Tibial nerve (tissue), 4 donors: ENCODE measurements around the gene NISCH. TPM values are rescaled to one million over a fixed set of nuclear protein-coding genes. Genes with fewer than 3 reads are reported as not detected.

Source experiments
- DNase-seq, 2 donors: peaks; one replicate each; pipeline ENCODE4 v3.0.0-alpha.2; 2019; ENCODE audit warnings: low spot score in 2 of 2
- H3K27ac ChIP-seq, 4 donors: fragments of 200-600 bp; sonication (generic) in 3 of 4; one replicate each; pipeline ENCODE4 v1.5.1; 2017 to 2019; ENCODE audit warnings: mild to moderate bottlenecking in 1 of 4
- H3K27me3 ChIP-seq, 2 donors: fragments of 200-600 bp; sonication (generic) in 1 of 2; one replicate each; pipeline versions ENCODE4 v1.5.1 to v1.6.0; 2017 to 2019
- H3K36me3 ChIP-seq, 3 donors: fragments of 200-600 bp; sonication (generic); one replicate each; pipeline ENCODE4 v1.5.1; 2018 to 2019
- H3K4me1 ChIP-seq, 4 donors: fragments of 200-600 bp; sonication (generic) in 3 of 4; one replicate each; pipeline ENCODE4 v1.5.1; 2017 to 2019
- H3K4me3 ChIP-seq, 4 donors: fragments of 200-600 bp; sonication (generic) in 3 of 4; one replicate each; pipeline ENCODE4 v1.5.1; 2017 to 2019; ENCODE audit warnings: mild to moderate bottlenecking in 1 of 4, moderate library complexity in 1 of 4
- H3K9me3 ChIP-seq, 4 donors: fragments of 200-600 bp; sonication (generic) in 3 of 4; one replicate each; pipeline ENCODE4 v1.5.1; 2017 to 2019
- EP300 ChIP-seq, 2 donors: sonication (generic); formaldehyde crosslinking; IDR thresholded peaks; one replicate each; pipeline ENCODE4 v1.6.1; 2017; ENCODE audit warnings: antibody characterized with exemption in 2 of 2, mild to moderate bottlenecking in 1 of 2
- POLR2A ChIP-seq, 2 donors: fragments of 450-650 bp; IDR thresholded peaks; one replicate each; pipeline ENCODE4 v1.6.1; 2017; ENCODE audit warnings: antibody characterized with exemption in 2 of 2, mild to moderate bottlenecking in 2 of 2, moderate library complexity in 2 of 2
- WGBS, 2 donors: methylation state at CpG; one replicate each; pipeline ENCODE4 v1.1.5; 2018; 5-methylcytosine and 5-hydroxymethylcytosine counted together
- total RNA-seq, 4 donors: library from RNA; depleted of rRNA; stranded (reverse); fragments of >200 nt; gene quantifications; one replicate each; pipeline ENCODE4 v1.1.0, GENCODE V29; 2016
- TF ChIP-seq, protein P1 (sequence below), 5 experiments: fragments of 200-600 bp in 3 of 5; fragments of 450-650 bp in 2 of 5; sonication (generic) in 3 of 5; IDR thresholded peaks; one replicate each; pipeline ENCODE4 v1.5.1; 2016 to 2019; ENCODE audit warnings: antibody characterized with exemption in 5 of 5, mild to moderate bottlenecking in 3 of 5, moderate library complexity in 2 of 5

NISCH gene
- total RNA-seq, 4 donors from 2014 or later, result 192 to 305 (median 232) TPM

DNA sequence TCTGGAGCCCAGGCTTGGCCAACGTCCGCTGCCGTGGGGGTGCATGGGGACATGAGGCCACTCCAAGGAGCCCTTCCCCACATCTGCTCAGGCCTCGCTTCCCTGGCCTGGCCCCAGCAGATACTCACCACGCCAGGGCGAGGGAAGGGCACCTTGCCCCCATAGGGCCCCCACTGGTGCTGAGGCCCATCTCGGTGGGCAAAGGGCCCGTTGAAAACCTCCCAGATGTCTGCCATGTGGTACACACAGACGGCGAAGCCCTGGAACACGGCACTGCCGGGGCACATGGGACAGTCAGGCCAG is 15.2 kb upstream of the NISCH start:
- TF ChIP-seq POLR2A (IDR thresholded peaks at IDR 0.05), result no peak
- no peak for TF ChIP-seq EP300 (IDR thresholded peaks at IDR 0.05)
- TF ChIP-seq, protein P1, sequence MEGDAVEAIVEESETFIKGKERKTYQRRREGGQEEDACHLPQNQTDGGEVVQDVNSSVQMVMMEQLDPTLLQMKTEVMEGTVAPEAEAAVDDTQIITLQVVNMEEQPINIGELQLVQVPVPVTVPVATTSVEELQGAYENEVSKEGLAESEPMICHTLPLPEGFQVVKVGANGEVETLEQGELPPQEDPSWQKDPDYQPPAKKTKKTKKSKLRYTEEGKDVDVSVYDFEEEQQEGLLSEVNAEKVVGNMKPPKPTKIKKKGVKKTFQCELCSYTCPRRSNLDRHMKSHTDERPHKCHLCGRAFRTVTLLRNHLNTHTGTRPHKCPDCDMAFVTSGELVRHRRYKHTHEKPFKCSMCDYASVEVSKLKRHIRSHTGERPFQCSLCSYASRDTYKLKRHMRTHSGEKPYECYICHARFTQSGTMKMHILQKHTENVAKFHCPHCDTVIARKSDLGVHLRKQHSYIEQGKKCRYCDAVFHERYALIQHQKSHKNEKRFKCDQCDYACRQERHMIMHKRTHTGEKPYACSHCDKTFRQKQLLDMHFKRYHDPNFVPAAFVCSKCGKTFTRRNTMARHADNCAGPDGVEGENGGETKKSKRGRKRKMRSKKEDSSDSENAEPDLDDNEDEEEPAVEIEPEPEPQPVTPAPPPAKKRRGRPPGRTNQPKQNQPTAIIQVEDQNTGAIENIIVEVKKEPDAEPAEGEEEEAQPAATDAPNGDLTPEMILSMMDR (IDR thresholded peaks at IDR 0.05), result no peak
- no peaks in the 10 kb centered on the region for H3K9me3 ChIP-seq
- 84 to 85% methylated on average over 10 to 12 of the region's 12 CpGs for WGBS, 2 donors
- peaks cover 0 to 35% (median 0%) of the 10 kb centered on the region in 3 donors for H3K36me3 ChIP-seq
- H3K4me1 ChIP-seq, result peaks cover 0 to 42% (median 8%) of the 10 kb centered on the region in 4 donors
- H3K27ac ChIP-seq, result peak overlapping the region in 1 of 4 donors; percentile 69
- H3K4me3 ChIP-seq, result no peak overlapping the region
- DNase-seq, result no peak
- H3K27me3 ChIP-seq, result no peaks in the 10 kb centered on the region

DNA sequence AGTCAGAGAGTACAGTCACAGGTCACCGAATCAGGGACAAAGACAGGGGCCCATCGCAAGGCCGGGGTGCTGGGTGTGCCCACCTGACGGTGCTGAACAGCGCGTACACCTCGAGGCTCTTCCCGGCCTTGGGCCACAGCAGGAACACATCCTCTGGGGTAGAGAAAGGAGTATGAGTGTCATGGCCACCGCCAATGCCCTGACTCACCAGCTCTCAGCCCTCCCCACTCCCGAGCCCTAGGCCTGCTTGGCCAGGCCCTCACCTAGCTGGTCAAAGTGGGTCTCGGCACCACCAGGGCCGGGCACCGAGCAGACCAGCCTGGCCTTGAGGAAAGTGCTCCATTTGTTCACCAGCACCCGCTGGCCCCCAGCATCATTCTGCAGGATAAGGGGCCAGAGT is 14.7 kb upstream of the NISCH start:
- peak overlapping the region in 1 of 4 donors; percentile 69 for H3K27ac ChIP-seq
- peaks cover 0 to 40% (median 9%) of the 10 kb centered on the region in 4 donors for H3K4me1 ChIP-seq
- 89 to 95% methylated on average over 10 to 13 of the region's 14 CpGs for WGBS, 2 donors
- H3K36me3 ChIP-seq, result peaks cover 0 to 35% (median 0%) of the 10 kb centered on the region in 3 donors
- H3K4me3 ChIP-seq, result no peak overlapping the region
- TF ChIP-seq POLR2A (IDR thresholded peaks at IDR 0.05), result no peak
- TF ChIP-seq EP300 (IDR thresholded peaks at IDR 0.05), result no peak
- TF ChIP-seq, protein P1 (IDR thresholded peaks at IDR 0.05), result no peak
- no peaks in the 10 kb centered on the region for H3K9me3 ChIP-seq
- no peak for DNase-seq
- no peaks in the 10 kb centered on the region for H3K27me3 ChIP-seq

DNA sequence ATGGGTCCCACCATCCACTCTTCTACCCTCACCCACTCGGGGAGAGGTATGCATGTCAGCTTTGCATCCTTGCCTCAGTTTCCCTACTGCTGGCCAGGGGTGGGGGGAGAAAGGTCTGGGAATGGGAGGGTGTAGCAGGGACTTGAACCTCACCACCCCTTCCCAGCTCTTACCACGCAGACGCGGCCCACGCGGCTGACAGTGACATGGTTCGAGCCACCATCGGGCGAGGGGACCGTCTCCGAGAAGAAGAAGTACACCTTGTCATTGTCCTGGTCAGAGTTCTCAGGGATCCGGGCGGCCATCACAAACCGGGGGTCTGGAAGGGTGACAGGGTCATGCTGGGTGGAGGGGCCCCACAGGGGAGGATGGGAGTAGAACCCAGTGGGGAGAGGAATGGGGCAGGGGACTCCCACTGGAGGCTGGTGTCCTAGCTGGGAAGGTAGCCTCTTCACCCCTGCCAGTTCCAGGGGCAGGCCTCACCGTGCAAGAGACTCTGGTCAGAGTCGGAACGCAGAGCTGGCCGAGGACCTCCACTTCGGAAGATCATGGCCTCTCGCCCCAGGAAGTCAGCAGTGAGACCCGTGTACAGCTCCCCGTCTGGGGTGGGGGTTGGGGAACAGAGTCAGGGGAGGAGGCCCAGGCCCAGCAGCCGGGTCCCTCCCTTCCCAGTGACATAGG is 14.2 kb upstream of the NISCH start:
- peak overlapping the region in 2 of 4 donors; percentile 10 to 69 for H3K27ac ChIP-seq
- TF ChIP-seq POLR2A (IDR thresholded peaks at IDR 0.05) (no peak), EP300 (IDR thresholded peaks at IDR 0.05) (no peak)
- TF ChIP-seq, protein P1 (IDR thresholded peaks at IDR 0.05), result no peak
- peaks cover 0 to 35% (median 0%) of the 10 kb centered on the region in 3 donors for H3K36me3 ChIP-seq
- H3K4me3 ChIP-seq, result no peak overlapping the region
- H3K9me3 ChIP-seq, result no peaks in the 10 kb centered on the region
- H3K4me1 ChIP-seq, result peaks cover 0 to 37% (median 9%) of the 10 kb centered on the region in 4 donors
- 80 to 83% methylated on average over 19 to 21 of the region's 23 CpGs for WGBS, 2 donors
- DNase-seq, result no peak
- H3K27me3 ChIP-seq, result no peaks in the 10 kb centered on the region

DNA sequence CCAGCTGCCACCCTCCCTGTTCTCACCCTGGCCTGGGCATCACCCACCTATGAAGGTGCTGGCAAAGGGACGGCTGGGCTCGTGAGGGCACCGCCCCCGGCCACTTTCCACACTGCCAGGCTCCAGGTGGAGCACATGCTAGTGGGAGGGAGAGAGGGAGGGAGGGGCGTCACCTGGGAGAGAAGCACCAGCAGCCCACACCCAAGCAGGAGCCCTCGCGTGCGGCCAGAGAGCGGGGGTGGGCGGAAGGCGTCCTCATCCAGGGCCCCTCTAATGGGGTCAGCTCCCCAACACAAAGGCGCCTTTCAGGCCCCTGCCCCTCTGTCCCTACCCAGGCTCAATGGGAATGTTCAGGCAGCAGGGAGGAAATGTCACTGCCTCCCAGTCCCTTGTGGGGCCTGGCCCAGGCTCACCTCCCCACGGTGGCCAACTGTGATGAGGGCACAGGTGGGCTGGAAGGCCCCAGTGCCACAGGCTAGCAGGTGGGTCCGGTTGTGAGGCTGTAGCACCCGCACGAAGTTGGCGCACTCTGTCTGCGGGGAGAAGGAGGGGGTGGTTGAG is 13.6 kb upstream of the NISCH start:
- DNase-seq, result no peak
- H3K27me3 ChIP-seq, result no peaks in the 10 kb centered on the region
- WGBS, 2 donors, result 42 to 64% methylated on average over 9 to 17 of the region's 18 CpGs
- no peaks in the 10 kb centered on the region for H3K9me3 ChIP-seq
- H3K36me3 ChIP-seq, result peaks cover 0 to 35% (median 0%) of the 10 kb centered on the region in 3 donors
- H3K4me1 ChIP-seq, result peaks cover 0 to 37% (median 9%) of the 10 kb centered on the region in 4 donors
- peak overlapping the region in 1 of 4 donors; percentile 53 for H3K4me3 ChIP-seq
- TF ChIP-seq, protein P1 (IDR thresholded peaks at IDR 0.05), result no peak
- TF ChIP-seq POLR2A (IDR thresholded peaks at IDR 0.05) (no peak), EP300 (IDR thresholded peaks at IDR 0.05) (peak in 1 of 2 donors; percentile 15)
- H3K27ac ChIP-seq, result peak overlapping the region in 3 of 4 donors; percentile 10 to 69 (median 15)
